Activated CD4-positive, alpha-beta memory T cell treated with anti-CD3 and anti-CD28 coated beads, Interleukin-2, amount 10 ng/mL, durations not matched to agents 7 days and 5 days (primary cell): Measurements from ENCODE around the gene CLDN16. TPM values are rescaled to one million over a fixed set of nuclear protein-coding genes. Genes with fewer than 3 reads are reported as not detected.
A peak's percentile ranks its signal among the peaks of the same experiment; 100 is the strongest.

Source experiments
- CTCF ChIA-PET: fragments of 350-600 bp; sonication (Branson Sonifier 250); formaldehyde crosslinking; loops from one replicate; lab custom pipeline; 2021; ENCODE audit warnings: antibody characterized with exemption, inconsistent platforms; lab: Charles Lee
- POLR2A ChIA-PET: fragments of 350-600 bp; sonication (Branson Sonifier 250); formaldehyde crosslinking; loops from one replicate; lab custom pipeline; 2021; ENCODE audit warnings: antibody characterized with exemption; lab: Charles Lee
- DNase-seq: peaks from one replicate; pipeline ENCODE4 v3.0.0-alpha.2; 2020
- H3K27ac Mint-ChIP-seq: one replicate; pipeline ENCODE4 v1.8.0; 2021; ENCODE audit warnings: mild to moderate bottlenecking, mixed read lengths
- H3K27me3 Mint-ChIP-seq: one replicate; pipeline ENCODE4 v1.8.0; 2021; ENCODE audit warnings: mixed read lengths
- H3K36me3 Mint-ChIP-seq: one replicate; pipeline ENCODE4 v1.8.0; 2021; ENCODE audit warnings: low read depth, mixed read lengths
- H3K4me1 Mint-ChIP-seq: one replicate; pipeline ENCODE4 v1.8.0; 2021; ENCODE audit warnings: mixed read lengths
- H3K4me3 Mint-ChIP-seq: one replicate; pipeline ENCODE4 v1.8.0; 2021; ENCODE audit warnings: mild to moderate bottlenecking, mixed read lengths
- H3K9me3 Mint-ChIP-seq: one replicate; pipeline ENCODE4 v1.8.0; 2021; ENCODE audit warnings: mixed read lengths
- total RNA-seq, 2 experiments: library from RNA; stranded (reverse); gene quantifications; one replicate each; pipeline ENCODE4 v1.2.3, GENCODE V29; 2021

The CLDN16 gene
- total RNA-seq, 2 experiments from 2014 or later, result not detected

GRCh38 chr3:190385731-190386688, 2.0 kb upstream of the CLDN16 start:
- Mint-ChIP-seq H3K27me3 (no peaks in the 10 kb centered on the region), H3K27ac (no peak overlapping the region), H3K36me3 (no peaks in the 10 kb centered on the region), H3K4me3 (no peak overlapping the region), H3K4me1 (no peaks in the 10 kb centered on the region), H3K9me3 (no peaks in the 10 kb centered on the region)
- POLR2A ChIA-PET, result no interaction called here
- no peak for DNase-seq
- CTCF ChIA-PET, result no interaction called here

- CTCF ChIA-PET, result no interaction called here
Observed at GRCh38 chr3:190388703-190389102, 740 bp downstream of the CLDN16 start.

GRCh38 chr3:190396001-190396400, 8.0 kb downstream of the CLDN16 start:
- Mint-ChIP-seq H3K4me3 (no peak overlapping the region), H3K27ac (no peak overlapping the region), H3K4me1 (no peaks in the 10 kb centered on the region), H3K9me3 (no peaks in the 10 kb centered on the region), H3K27me3 (no peaks in the 10 kb centered on the region), H3K36me3 (no peaks in the 10 kb centered on the region)
- no peak for DNase-seq
- POLR2A ChIA-PET, result no interaction called here
- CTCF ChIA-PET, result interaction anchor here (1.0 kb wide), 1 partner anchor 18 kb away, joined by 3 read pairs; no protein-coding TSS in a partner anchor

More at GRCh38 chr3:190388703-190389102, 740 bp downstream of the CLDN16 start:
- POLR2A ChIA-PET, result no interaction called here
- Mint-ChIP-seq H3K9me3 (no peaks in the 10 kb centered on the region), H3K4me3 (no peak overlapping the region), H3K36me3 (no peaks in the 10 kb centered on the region), H3K27me3 (no peaks in the 10 kb centered on the region), H3K27ac (no peak overlapping the region), H3K4me1 (no peaks in the 10 kb centered on the region)
- no peak for DNase-seq

- Mint-ChIP-seq H3K4me1 (no peaks in the 10 kb centered on the region), H3K27me3 (no peaks in the 10 kb centered on the region), H3K4me3 (no peak overlapping the region), H3K9me3 (no peaks in the 10 kb centered on the region), H3K36me3 (no peaks in the 10 kb centered on the region), H3K27ac (no peak overlapping the region)
- CTCF ChIA-PET, result no interaction called here
- DNase-seq, result no peak
- POLR2A ChIA-PET, result no interaction called here
Observed at GRCh38 chr3:190397889-190398288, 9.9 kb downstream of the CLDN16 start.

- Mint-ChIP-seq H3K4me1 (no peaks in the 10 kb centered on the region), H3K27me3 (no peaks in the 10 kb centered on the region), H3K4me3 (no peak overlapping the region), H3K27ac (no peak overlapping the region), H3K9me3 (no peaks in the 10 kb centered on the region), H3K36me3 (no peaks in the 10 kb centered on the region)
- DNase-seq, result no peak
- ChIA-PET POLR2A (no interaction called here), CTCF (no interaction called here)
Observed at GRCh38 chr3:190399677-190400076, 11.7 kb downstream of the CLDN16 start.

GRCh38 chr3:190401963-190402362, 14.0 kb downstream of the CLDN16 start:
- DNase-seq, result no peak
- CTCF ChIA-PET, result interaction anchor here (0.6 kb wide), 1 partner anchor 37 kb away, joined by 3 read pairs; no protein-coding TSS in a partner anchor
- H3K27ac Mint-ChIP-seq, result no peak overlapping the region
- H3K4me1 Mint-ChIP-seq, result no peaks in the 10 kb centered on the region
- POLR2A ChIA-PET, result no interaction called here
- H3K36me3 Mint-ChIP-seq, result no peaks in the 10 kb centered on the region
- H3K27me3 Mint-ChIP-seq, result no peaks in the 10 kb centered on the region
- no peak overlapping the region for H3K4me3 Mint-ChIP-seq
- no peaks in the 10 kb centered on the region for H3K9me3 Mint-ChIP-seq

- no peaks in the 10 kb centered on the region for H3K9me3 Mint-ChIP-seq
- no peak overlapping the region for H3K4me3 Mint-ChIP-seq
- POLR2A ChIA-PET, result no interaction called here
- H3K4me1 Mint-ChIP-seq, result no peaks in the 10 kb centered on the region
- no peaks in the 10 kb centered on the region for H3K36me3 Mint-ChIP-seq
- H3K27ac Mint-ChIP-seq, result no peak overlapping the region
- no peak for DNase-seq
- CTCF ChIA-PET, result interaction anchor here (0.7 kb wide), 1 partner anchor 19 kb away, joined by 4 read pairs; no protein-coding TSS in a partner anchor
- no peaks in the 10 kb centered on the region for H3K27me3 Mint-ChIP-seq
Observed at GRCh38 chr3:190404715-190405114, 16.8 kb downstream of the CLDN16 start.

- no peak for DNase-seq
- Mint-ChIP-seq H3K4me3 (no peak overlapping the region), H3K27ac (no peak overlapping the region), H3K4me1 (no peaks in the 10 kb centered on the region), H3K27me3 (no peaks in the 10 kb centered on the region), H3K36me3 (no peaks in the 10 kb centered on the region), H3K9me3 (peaks cover 4% of the 10 kb centered on the region)
- POLR2A ChIA-PET, result no interaction called here
- CTCF ChIA-PET, result interaction anchor here (1.4 kb wide), 1 partner anchor 18 kb away, joined by 3 read pairs; no protein-coding TSS in a partner anchor
Observed at GRCh38 chr3:190414297-190414696, 26.3 kb downstream of the CLDN16 start.

GRCh38 chr3:190424108-190424477, 36.1 kb downstream of the CLDN16 start:
- Mint-ChIP-seq H3K27me3 (no peaks in the 10 kb centered on the region), H3K36me3 (no peaks in the 10 kb centered on the region), H3K4me3 (no peak overlapping the region), H3K9me3 (no peaks in the 10 kb centered on the region), H3K27ac (no peak overlapping the region), H3K4me1 (peaks cover 5% of the 10 kb centered on the region)
- no peak for DNase-seq
- ChIA-PET POLR2A (no interaction called here), CTCF (interaction anchor here (0.7 to 2.5 kb wide), 12 partner anchors 11 to 463 kb away, joined by 3 to 7 read pairs (median 4); no protein-coding TSS in a partner anchor)

- Mint-ChIP-seq H3K27ac (no peak overlapping the region), H3K4me1 (peaks cover 5% of the 10 kb centered on the region), H3K9me3 (no peaks in the 10 kb centered on the region), H3K27me3 (no peaks in the 10 kb centered on the region), H3K36me3 (no peaks in the 10 kb centered on the region), H3K4me3 (no peak overlapping the region)
- DNase-seq, result peak; percentile 37
- ChIA-PET CTCF (interaction anchor here (0.7 to 2.5 kb wide), 13 partner anchors 12 to 464 kb away, joined by 3 to 7 read pairs (median 4); no protein-coding TSS in a partner anchor), POLR2A (no interaction called here)
Observed at GRCh38 chr3:190424478-190425439, 36.8 kb downstream of the CLDN16 start.

GRCh38 chr3:190425833-190426232, 37.9 kb downstream of the CLDN16 start:
- Mint-ChIP-seq H3K27me3 (no peaks in the 10 kb centered on the region), H3K27ac (no peak overlapping the region), H3K4me1 (peaks cover 5% of the 10 kb centered on the region), H3K36me3 (no peaks in the 10 kb centered on the region), H3K4me3 (no peak overlapping the region), H3K9me3 (no peaks in the 10 kb centered on the region)
- ChIA-PET POLR2A (no interaction called here), CTCF (interaction anchor here (0.7 to 1.2 kb wide), 2 partner anchors 39 to 88 kb away, joined by 3 read pairs; partner anchors contain the start of gene IL1RAP)
- no peak for DNase-seq

GRCh38 chr3:190426806-190427507, 39.0 kb downstream of the CLDN16 start:
- Mint-ChIP-seq H3K27ac (no peak overlapping the region), H3K27me3 (no peaks in the 10 kb centered on the region), H3K9me3 (no peaks in the 10 kb centered on the region), H3K36me3 (no peaks in the 10 kb centered on the region), H3K4me1 (peaks cover 5% of the 10 kb centered on the region), H3K4me3 (no peak overlapping the region)
- CTCF ChIA-PET, result no interaction called here
- POLR2A ChIA-PET, result no interaction called here
- DNase-seq, result no peak
